H1 (cell line): ENCODE results near the gene RXRA. TPM values are rescaled to one million over a fixed set of nuclear protein-coding genes. Genes with fewer than 3 reads are reported as not detected.

ENCODE experiments used
- CTCF ChIA-PET: fragments of 300-600 bp; sonication (Branson Sonifier 250); formaldehyde crosslinking; loops from one replicate; lab custom pipeline; 2021; ENCODE audit not compliant: partially characterized antibody; lab: Charles Lee
- POLR2A ChIA-PET: fragments of 300-600 bp; sonication (Branson Sonifier 250); formaldehyde crosslinking; loops from one replicate; lab custom pipeline; 2021; ENCODE audit warnings: inconsistent platforms; ENCODE audit not compliant: partially characterized antibody; lab: Charles Lee
- DNase-seq, 2 experiments: peaks; one replicate each; pipeline versions ENCODE4 v3.0.0 to v3.0.0-alpha.2; 2010 to 2022; ENCODE audit warnings: low spot score in 2 of 2, low read depth in 1 of 2, mixed read lengths in 1 of 2
- FAIRE-seq: peaks from 2 replicates; lab custom pipeline; 2011; peaks lifted over from hg19 to GRCh38; lab: Jason Lieb, UNC
- H2AFZ ChIP-seq: 2 replicates; pipeline ENCODE4 v1.8.1; 2012; ENCODE audit warnings: low read length, inconsistent platforms
- H2AK5ac ChIP-seq: 2 replicates; pipeline ENCODE4 v1.6.1; 2013; ENCODE audit warnings: low read depth, low read length
- H2BK120ac ChIP-seq: replicated peaks from 2 replicates; pipeline ENCODE3; 2013; ENCODE audit warnings: low read depth, low read length, inconsistent platforms
- H2BK12ac ChIP-seq: 2 replicates; pipeline ENCODE4 v1.6.1; 2013; ENCODE audit warnings: low read depth, low read length
- H2BK15ac ChIP-seq: 2 replicates; pipeline ENCODE4 v1.6.1; 2013; ENCODE audit warnings: low read length
- H2BK20ac ChIP-seq: 2 replicates; pipeline ENCODE4 v1.6.1; 2013; ENCODE audit warnings: low read length
- H2BK5ac ChIP-seq: 2 replicates; pipeline ENCODE4 v1.6.1; 2013; ENCODE audit warnings: low read depth, low read length
- H3K14ac ChIP-seq: 2 replicates; pipeline ENCODE4 v1.6.1; 2013; ENCODE audit warnings: inconsistent platforms; ENCODE audit not compliant: insufficient read length
- H3K18ac ChIP-seq: 2 replicates; pipeline ENCODE4 v1.6.1; 2013; ENCODE audit warnings: low read length; ENCODE audit errors: extremely low read depth
- H3K23ac ChIP-seq: 2 replicates; pipeline ENCODE4 v1.6.1; 2013; ENCODE audit warnings: inconsistent platforms; ENCODE audit not compliant: insufficient read length
- H3K23me2 ChIP-seq: 2 replicates; pipeline ENCODE4 v1.6.1; 2013; ENCODE audit warnings: low read depth, low read length
- H3K27ac ChIP-seq: 2 replicates; pipeline ENCODE4 v1.6.1; 2011; ENCODE audit warnings: low read depth, low read length, inconsistent platforms
- H3K27me3 ChIP-seq, 4 experiments: replicated peaks in 1 of 4; 1 replicate in 1 of 4; 2 replicates in 3 of 4; pipeline versions ENCODE4 v1.6.1 to v1.8.1; 2011 to 2013; ENCODE audit warnings: low read length in 3 of 4, mild to moderate bottlenecking in 3 of 4, inconsistent platforms in 2 of 4, mixed read lengths in 2 of 4, moderate library complexity in 1 of 4; ENCODE audit not compliant: control insufficient read depth in 3 of 4, insufficient read depth in 3 of 4; ENCODE audit errors: extremely low read depth in 1 of 4
- H3K36me3 ChIP-seq, 4 experiments: 2 replicates each; pipeline versions ENCODE4 v1.6.1 to v1.8.1; 2011 to 2013; ENCODE audit warnings: mild to moderate bottlenecking in 4 of 4, low read length in 3 of 4, moderate library complexity in 2 of 4, control low read depth in 1 of 4, inconsistent platforms in 1 of 4; ENCODE audit not compliant: insufficient read depth in 4 of 4, control insufficient read depth in 2 of 4
- H3K4ac ChIP-seq: replicated peaks from 2 replicates; pipeline ENCODE3; 2013; ENCODE audit warnings: low read length, low read depth, mixed read lengths, inconsistent platforms; ENCODE audit not compliant: insufficient read length
- H3K4me1 ChIP-seq, 4 experiments: replicated peaks in 1 of 4; 1 replicate in 1 of 4; 2 replicates in 3 of 4; pipeline versions ENCODE4 v1.6.1 to v1.8.1; 2011 to 2013; ENCODE audit warnings: low read length in 3 of 4, inconsistent platforms in 2 of 4, mixed read lengths in 1 of 4; ENCODE audit not compliant: insufficient read depth in 4 of 4, control insufficient read depth in 3 of 4
- H3K4me2 ChIP-seq, 2 experiments: 2 replicates each; pipeline versions ENCODE4 v1.6.1 to v1.8.1; 2011 to 2013; ENCODE audit warnings: low read depth in 2 of 2, low read length in 2 of 2, control low read depth in 1 of 2, inconsistent platforms in 1 of 2, mild to moderate bottlenecking in 1 of 2; ENCODE audit not compliant: insufficient read depth in 1 of 2
- H3K4me3 ChIP-seq, 4 experiments: fragments of 200-600, 300-600 bp in 1 of 4; sonication (generic), shearing (Covaris generic), sonication (Bioruptor Twin) in 1 of 4; 2 replicates each; pipeline versions ENCODE4 v1.5.1 to v1.8.1; 2011 to 2016; ENCODE audit warnings: low read length in 4 of 4, low read depth in 3 of 4, control low read depth in 2 of 4, inconsistent platforms in 2 of 4, mild to moderate bottlenecking in 2 of 4, mixed read lengths in 1 of 4, moderate library complexity in 1 of 4; ENCODE audit not compliant: insufficient read depth in 2 of 4; ENCODE audit errors: extremely low read depth in 1 of 4
- H3K56ac ChIP-seq: replicated peaks from 2 replicates; pipeline ENCODE3; 2013; ENCODE audit warnings: low read depth, mild to moderate bottlenecking, mixed read lengths, low read length, inconsistent platforms; ENCODE audit not compliant: insufficient read length
- H3K79me1 ChIP-seq: 2 replicates; pipeline ENCODE4 v1.6.1; 2013; ENCODE audit warnings: low read depth, low read length, control low read depth
- H3K79me2 ChIP-seq, 2 experiments: 2 replicates each; pipeline versions ENCODE4 v1.6.1 to v1.8.1; 2012 to 2013; ENCODE audit warnings: low read length in 2 of 2, mild to moderate bottlenecking in 2 of 2, inconsistent platforms in 1 of 2; ENCODE audit not compliant: insufficient read depth in 2 of 2, control insufficient read depth in 1 of 2
- H3K9ac ChIP-seq, 4 experiments: replicated peaks in 1 of 4; 1 replicate in 1 of 4; 2 replicates in 3 of 4; pipeline versions ENCODE4 v1.6.1 to v1.8.1; 2011 to 2013; ENCODE audit warnings: low read depth in 3 of 4, low read length in 3 of 4, control low read depth in 2 of 4, mild to moderate bottlenecking in 2 of 4, moderate library complexity in 2 of 4, inconsistent platforms in 1 of 4; ENCODE audit errors: extremely low read depth in 1 of 4
- H3K9me3 ChIP-seq, 2 experiments: 2 replicates each; pipeline versions ENCODE4 v1.6.1 to v1.8.1; 2012 to 2013; ENCODE audit warnings: mild to moderate bottlenecking in 2 of 2, moderate library complexity in 2 of 2, control low read depth in 1 of 2, inconsistent platforms in 1 of 2, low read depth in 1 of 2, low read length in 1 of 2, mixed read lengths in 1 of 2; ENCODE audit not compliant: insufficient read depth in 2 of 2
- H4K20me1 ChIP-seq, 2 experiments: replicated peaks in 1 of 2; 2 replicates each; pipeline versions ENCODE3 to v1.8.1; 2011 to 2013; ENCODE audit warnings: inconsistent platforms in 2 of 2, low read length in 2 of 2, mild to moderate bottlenecking in 1 of 2; ENCODE audit not compliant: insufficient read depth in 2 of 2, control insufficient read depth in 1 of 2
- H4K5ac ChIP-seq: 2 replicates; pipeline ENCODE4 v1.6.1; 2013; ENCODE audit warnings: low read length, low read depth, mixed read lengths, inconsistent platforms; ENCODE audit not compliant: insufficient read length
- H4K8ac ChIP-seq: 2 replicates; pipeline ENCODE4 v1.8.0; 2013; ENCODE audit warnings: mild to moderate bottlenecking, moderate library complexity, low read length, inconsistent platforms; ENCODE audit not compliant: insufficient read depth; ENCODE audit errors: extremely low read depth
- H4K91ac ChIP-seq: replicated peaks from 2 replicates; pipeline ENCODE3; 2013; ENCODE audit warnings: low read length, mixed read lengths, inconsistent platforms; ENCODE audit not compliant: insufficient read length
- WGBS, 2 experiments: shearing (Covaris generic) in 1 of 2; methylation state at CpG; one replicate each; pipeline versions ENCODE4 v1.1.6 to v1.1.7; 2013 to 2015; ENCODE audit warnings: low lambda C conversion rate in 2 of 2, mixed read lengths in 2 of 2, inconsistent platforms in 1 of 2, low coverage in 1 of 2, missing lambda C conversion rate in 1 of 2; ENCODE audit not compliant: insufficient replicate concordance in 2 of 2, insufficient coverage in 1 of 2, insufficient read length in 1 of 2; ENCODE audit errors: extremely low coverage in 1 of 2, missing lambda C conversion rate in 1 of 2; 5-methylcytosine and 5-hydroxymethylcytosine counted together
- polyA plus RNA-seq, 7 experiments: library from polyadenylated mRNA; depleted of rRNA in 3 of 7; stranded (reverse) in 5 of 7; unstranded in 2 of 7; fragments of >200 nt in 5 of 7; fragments of 200-250 nt in 2 of 7; gene quantifications; 1 replicate in 5 of 7; 2 replicates in 1 of 7; 4 replicates in 1 of 7; pipeline versions ENCODE4 v1.2.1 to v1.2.3, GENCODE V29; 2011 to 2013; ENCODE audit warnings: missing spikeins in 2 of 7, mixed read lengths in 2 of 7
- total RNA-seq: library from RNA; stranded (reverse); fragmentation: NEBNext Ultra II Directional; extraction: Animal tissue kit (Norgen Biotek cat#: 25700); gene quantifications from 2 replicates; pipeline ENCODE4 v1.2.1, GENCODE V29; 2021
- TF ChIP-seq, protein P1 (sequence below): IDR thresholded peaks from 2 replicates; pipeline ENCODE4 v1.6.1; 2011; ENCODE audit warnings: low read depth, mild to moderate bottlenecking, low read length; ENCODE audit not compliant: insufficient read depth

The RXRA gene
- total and polyA plus RNA-seq, 2 of the 8 experiments (the other 6 are each of a cell fraction or from before 2014, with no cell fraction given): 9.8 to 29.4 TPM

DNA sequence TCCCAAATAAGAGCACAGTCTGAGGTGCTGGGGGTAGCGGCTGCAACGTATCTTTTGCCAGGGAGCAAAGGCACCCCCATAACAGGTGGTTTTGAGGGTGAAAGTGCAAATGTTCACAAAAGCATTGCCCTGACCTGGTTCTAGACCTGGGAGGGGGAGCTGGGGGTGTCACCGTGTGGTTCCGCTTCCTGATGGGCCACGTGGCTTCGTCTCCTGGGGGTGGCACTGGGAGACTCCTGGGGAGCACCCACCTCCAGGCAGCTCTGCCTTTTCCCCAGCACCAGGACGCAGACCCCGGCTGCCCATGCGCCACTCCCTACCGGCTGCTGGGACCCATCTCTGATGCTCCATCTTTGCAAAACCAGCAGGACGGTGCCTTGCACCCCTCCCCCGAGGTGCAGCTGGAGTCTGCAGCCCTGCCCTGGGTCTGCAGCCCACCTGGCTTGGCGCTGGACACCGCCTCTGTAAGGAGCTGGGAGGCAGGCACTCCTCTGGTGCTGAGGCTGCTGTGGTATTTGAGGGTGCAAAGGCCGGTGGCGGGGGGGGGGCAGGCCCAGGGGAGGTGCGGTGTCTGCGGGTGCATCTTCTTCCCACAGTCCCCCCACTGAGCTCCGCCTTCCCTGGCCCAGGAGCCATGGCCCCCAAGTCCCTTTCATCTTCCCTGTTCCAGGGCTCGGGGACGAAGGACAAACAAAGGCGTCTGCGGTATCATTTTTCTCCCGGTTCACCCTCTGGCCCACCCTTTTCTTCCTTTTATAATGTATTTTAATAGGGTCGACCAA is 29.8 kb upstream of the RXRA start:
- Histone ChIP-seq H3K4ac (no peak overlapping the region), H3K23ac (no peak overlapping the region)
- 86% methylated on average over 21 of the region's 25 CpGs; no CpG with 5 or more reads in 1 of the 2 experiments for WGBS, 2 experiments
- TF ChIP-seq, protein P1, sequence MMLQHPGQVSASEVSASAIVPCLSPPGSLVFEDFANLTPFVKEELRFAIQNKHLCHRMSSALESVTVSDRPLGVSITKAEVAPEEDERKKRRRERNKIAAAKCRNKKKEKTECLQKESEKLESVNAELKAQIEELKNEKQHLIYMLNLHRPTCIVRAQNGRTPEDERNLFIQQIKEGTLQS: no peak

More for the DNA sequence above, 29.8 kb upstream of the RXRA start:
- Histone ChIP-seq H4K8ac (peak overlapping the region; percentile 14; the same call in 1 of the 2 replicates), H4K20me1 (no peaks in the 10 kb centered on the region), H3K9me3 (no peaks in the 10 kb centered on the region), H3K79me1 (no peaks in the 10 kb centered on the region), H2AK5ac (no peak overlapping the region), H2BK20ac (no peak overlapping the region), H2BK120ac (no peak overlapping the region), H3K56ac (no peak overlapping the region), H3K36me3 (no peaks in the 10 kb centered on the region), H3K18ac (no peak overlapping the region), H4K91ac (no peak overlapping the region), H3K9ac (no peak overlapping the region), H2AFZ (no peak overlapping the region), H3K14ac (no peak overlapping the region), H3K4me1 (peaks cover 0 to 12% (median 4%) of the 10 kb centered on the region in 4 experiments; a peak in 3 of 7 replicates), H2BK15ac (no peak overlapping the region), H2BK12ac (no peak overlapping the region), H3K79me2 (no peaks in the 10 kb centered on the region), H3K23me2 (no peaks in the 10 kb centered on the region), H4K5ac (no peak overlapping the region), H3K4me2 (no peak overlapping the region), H2BK5ac (no peak overlapping the region), H3K27me3 (no peaks in the 10 kb centered on the region), H3K4me3 (no peak overlapping the region), H3K27ac (no peak overlapping the region)
- FAIRE-seq (no peak), DNase-seq (no peak)
- POLR2A ChIA-PET: no interaction called here
- CTCF ChIA-PET: interaction anchor here (0.8 to 1.0 kb wide), 2 partner anchors 11 to 126 kb away, joined by 3 to 4 read pairs; no protein-coding TSS in a partner anchor
